Subcutaneous adipose tissue (tissue), 4 donors: ENCODE measurements around the gene COL16A1. TPM values are rescaled to one million over a fixed set of nuclear protein-coding genes. Genes with fewer than 3 reads are reported as not detected.

ENCODE experiments used
- CTCF ChIP-seq: fragments of 450-650 bp; IDR thresholded peaks from one replicate; pipeline ENCODE4 v1.5.1; 2016; ENCODE audit warnings: low read depth, mild to moderate bottlenecking, control low read depth, antibody characterized with exemption, moderate library complexity
- total RNA-seq, 4 donors: library from RNA; depleted of rRNA; stranded (reverse); fragments of >200 nt; gene quantifications; one replicate each; pipeline ENCODE4 v1.1.0, GENCODE V29; 2016

Gene COL16A1
- total RNA-seq, 4 donors from 2014 or later = 24.0 to 79.1 (median 55.0) TPM

GRCh38 chr1:31621498-31621820 lies 82.4 kb downstream of the COL16A1 start:
- no peak for TF ChIP-seq CTCF

- no peak for TF ChIP-seq CTCF
Measured at GRCh38 chr1:31620631-31621497, 83.0 kb downstream of the COL16A1 start.

DNA sequence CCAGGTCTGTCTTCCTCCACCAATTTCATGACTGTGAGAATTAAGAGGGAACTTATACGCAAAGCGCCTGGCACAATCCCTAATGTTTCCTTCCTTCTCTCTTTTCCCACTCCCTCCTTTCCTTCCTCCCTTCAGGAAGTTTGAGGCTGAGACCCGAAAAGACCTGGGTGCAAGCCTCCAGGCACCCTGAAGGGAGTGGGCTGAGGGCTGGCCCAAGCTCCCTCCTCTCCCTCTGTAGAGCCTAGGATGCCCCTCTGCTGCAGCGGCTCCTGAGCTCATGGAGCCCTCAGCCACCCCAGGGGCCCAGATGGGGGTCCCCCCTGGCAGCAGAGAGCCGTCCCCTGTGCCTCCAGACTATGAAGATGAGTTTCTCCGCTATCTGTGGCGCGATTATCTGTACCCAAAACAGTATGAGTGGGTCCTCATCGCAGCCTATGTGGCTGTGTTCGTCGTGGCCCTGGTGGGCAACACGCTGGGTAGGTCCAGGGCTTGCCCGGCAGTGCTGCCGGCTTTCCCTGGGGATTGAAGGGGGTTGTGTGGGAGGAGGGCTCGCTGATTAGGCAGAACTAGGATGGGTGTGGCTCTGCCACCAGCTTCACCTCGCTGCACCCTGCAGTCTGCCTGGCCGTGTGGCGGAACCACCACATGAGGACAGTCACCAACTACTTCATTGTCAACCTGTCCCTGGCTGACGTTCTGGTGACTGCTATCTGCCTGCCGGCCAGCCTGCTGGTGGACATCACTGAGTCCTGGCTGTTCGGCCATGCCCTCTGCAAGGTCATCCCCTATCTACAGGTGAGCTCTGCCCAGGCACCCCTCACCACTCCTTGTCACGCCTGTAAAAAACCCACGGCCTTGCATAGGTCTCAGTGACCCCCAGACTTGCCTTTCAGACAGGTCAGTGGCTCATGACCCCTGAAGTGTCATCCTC lies 84.6 kb downstream of the COL16A1 start:
- no peak for TF ChIP-seq CTCF

- no peak for TF ChIP-seq CTCF
Measured at GRCh38 chr1:31617916-31618746, 85.7 kb downstream of the COL16A1 start.

DNA sequence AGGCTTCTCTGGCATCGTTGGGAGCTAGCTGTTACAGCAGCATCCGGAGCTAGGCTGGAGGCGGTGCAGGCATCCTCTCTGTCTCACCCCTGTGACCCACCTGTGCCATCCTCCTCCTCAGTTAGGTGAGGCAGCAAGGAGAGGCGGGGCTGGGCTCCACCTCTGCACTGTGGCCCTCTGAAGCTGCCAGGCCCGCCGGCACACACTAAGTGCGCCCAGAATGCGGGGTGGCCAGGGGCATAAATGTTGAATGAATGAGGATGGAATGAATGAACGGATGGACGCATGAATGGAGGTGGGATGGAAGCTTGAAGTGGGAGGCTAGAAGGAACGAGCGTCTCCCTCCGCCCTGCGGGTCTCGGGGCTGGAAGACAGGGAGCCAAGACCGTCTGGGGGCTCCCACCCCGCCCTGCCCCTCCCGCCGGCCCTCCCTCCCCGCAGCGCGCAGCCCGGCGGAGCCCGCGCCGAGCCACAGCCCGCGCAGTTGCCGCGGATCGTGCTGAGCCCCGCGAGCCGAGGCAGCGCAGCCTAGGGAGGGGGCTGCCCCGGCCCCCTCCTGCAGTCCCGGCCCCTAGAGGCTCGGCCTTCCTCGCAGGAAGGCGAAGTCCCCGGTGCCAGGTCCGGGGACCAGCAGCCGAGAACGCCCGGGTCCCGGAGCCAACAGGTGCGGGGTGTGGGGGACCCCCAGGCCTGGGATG lies 86.5 kb downstream of the COL16A1 start, which contains the start of gene HCRTR1:
Gene HCRTR1 (plus strand): TSS at position 472 of the 698 bp plus-strand sequence. CDS start 1,504 bp downstream, outside the sequence.
- no peak for TF ChIP-seq CTCF

DNA sequence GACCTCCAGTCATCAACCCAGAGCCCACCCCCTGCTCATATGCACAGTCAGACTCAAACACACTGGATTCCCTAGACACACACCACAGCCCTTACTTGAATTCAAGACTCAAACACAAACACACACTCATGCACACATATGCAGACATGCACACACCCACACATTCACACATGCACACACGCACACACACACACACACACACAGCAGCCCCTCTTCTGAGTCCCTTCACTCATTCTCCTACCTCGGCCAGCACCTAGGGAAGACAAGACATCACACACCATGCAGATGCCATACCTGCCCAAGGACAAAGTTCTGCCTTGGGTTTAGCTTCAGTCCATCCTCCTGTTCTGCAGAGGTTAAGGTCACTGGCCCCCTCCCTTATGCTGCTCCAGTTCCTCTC lies 87.9 kb downstream of the COL16A1 start:
- TF ChIP-seq CTCF = no peak
